ENCODE measurements around the gene POU3F1.
"Not testable (repeated sequence)": the region's sequence is repeated elsewhere in the genome, so short reads cannot be mapped to it uniquely, and the experiment has no call there.

The POU3F1 gene

DNA sequence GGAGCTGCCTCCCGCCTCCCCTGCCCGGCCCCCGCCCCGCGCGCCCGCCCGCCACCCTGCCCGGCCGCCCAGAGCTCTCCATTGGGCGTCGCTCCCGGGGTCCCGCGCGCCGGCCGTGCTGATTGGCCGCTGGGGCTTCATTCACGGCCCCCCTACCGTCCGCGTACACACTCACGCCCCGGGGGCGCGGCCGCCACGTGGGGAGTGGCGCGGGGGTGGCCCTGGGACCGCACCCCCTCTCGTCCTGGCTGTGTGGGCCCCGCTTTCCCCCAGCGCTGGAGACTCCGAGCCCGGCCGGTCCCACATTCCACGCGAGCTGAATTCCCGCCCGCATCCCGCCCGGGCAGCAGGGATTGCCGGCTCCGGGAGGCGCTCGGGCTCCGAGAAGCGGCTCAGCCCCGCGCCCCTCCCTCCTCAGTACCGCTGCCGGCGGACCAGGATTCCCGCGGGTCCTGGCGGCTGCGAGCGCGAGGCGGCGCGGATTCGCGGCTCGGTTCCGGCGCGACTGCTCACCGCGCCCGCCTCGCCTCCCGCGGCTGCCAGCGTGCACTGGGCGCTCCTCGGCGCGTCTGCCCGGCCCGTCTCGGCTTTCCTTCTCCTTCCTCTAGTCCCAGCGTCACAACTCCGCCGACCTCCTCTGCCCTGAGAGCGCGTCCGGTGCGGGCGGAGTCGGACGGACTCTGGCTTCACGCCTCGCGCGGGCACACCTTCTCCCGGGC, 450 bp upstream of the POU3F1 start:
- peak overlapping the region; percentile 78 to 85 for H3K4me3 Mint-ChIP-seq
- H3K4me1 Mint-ChIP-seq = peaks cover 17 to 22% of the 10 kb centered on the region in 2 donors
- H3K36me3 Mint-ChIP-seq = peaks cover 0 to 3% of the 10 kb centered on the region in 2 donors
- peak overlapping the region; percentile 65 for H3K27ac Mint-ChIP-seq
- no peaks in the 10 kb centered on the region for H3K9me3 Mint-ChIP-seq
- DNase-seq (peak; percentile 45), ATAC-seq (replicated peaks) (peak; percentile 77 to 80)
- peaks cover 29 to 43% of the 10 kb centered on the region in 2 donors for H3K27me3 Mint-ChIP-seq

DNA sequence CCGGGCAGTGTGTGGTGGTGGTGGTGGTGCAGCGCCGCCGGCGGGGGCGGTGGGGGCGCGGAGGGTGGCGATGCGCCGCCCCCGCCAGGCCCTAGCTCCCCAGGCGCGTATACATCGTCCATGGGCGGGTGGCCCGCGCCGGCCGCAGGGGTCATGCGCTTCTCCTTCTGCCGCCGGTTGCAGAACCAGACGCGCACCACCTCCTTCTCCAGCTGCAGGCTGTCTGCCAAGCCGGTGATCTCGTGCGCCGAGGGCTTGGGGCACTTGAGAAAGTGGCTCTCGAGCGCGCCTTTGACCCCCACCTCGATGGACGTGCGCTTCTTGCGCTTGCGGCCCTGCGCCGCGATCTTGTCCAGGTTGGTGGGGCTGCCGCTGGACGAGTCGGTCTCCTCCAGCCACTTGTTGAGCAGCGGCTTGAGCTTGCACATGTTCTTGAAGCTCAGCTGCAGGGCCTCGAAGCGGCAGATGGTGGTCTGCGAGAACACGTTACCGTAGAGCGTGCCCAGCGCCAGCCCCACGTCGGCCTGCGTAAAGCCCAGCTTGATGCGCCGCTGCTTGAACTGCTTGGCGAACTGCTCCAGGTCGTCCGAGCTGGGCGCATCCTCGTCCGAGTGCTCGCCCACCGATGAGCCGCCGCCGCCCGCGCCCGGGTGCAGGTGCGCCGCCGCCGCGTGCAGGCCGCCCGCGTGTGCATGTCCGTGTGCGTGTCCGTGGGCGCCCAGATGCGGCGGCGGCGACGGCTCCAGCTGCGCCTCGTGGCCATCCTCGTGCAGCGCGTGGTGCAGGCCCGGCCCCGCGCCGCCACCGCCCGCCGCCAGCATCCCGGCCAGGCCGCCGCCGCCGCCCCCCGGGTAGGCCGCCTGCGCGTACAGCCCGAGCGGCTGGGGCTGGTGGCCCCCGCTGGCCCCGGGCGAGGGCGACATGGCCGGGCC, 926 bp downstream of the POU3F1 start:
- peaks cover 0 to 3% of the 10 kb centered on the region in 2 donors for H3K36me3 Mint-ChIP-seq
- H3K4me3 Mint-ChIP-seq = no peak overlapping the region
- no peaks in the 10 kb centered on the region for H3K9me3 Mint-ChIP-seq
- no peak overlapping the region for H3K27ac Mint-ChIP-seq
- DNase-seq = no peak
- no peak for ATAC-seq (replicated peaks)
- H3K4me1 Mint-ChIP-seq = peaks cover 10 to 17% of the 10 kb centered on the region in 2 donors
- H3K27me3 Mint-ChIP-seq = peaks cover 39 to 57% of the 10 kb centered on the region in 2 donors

DNA sequence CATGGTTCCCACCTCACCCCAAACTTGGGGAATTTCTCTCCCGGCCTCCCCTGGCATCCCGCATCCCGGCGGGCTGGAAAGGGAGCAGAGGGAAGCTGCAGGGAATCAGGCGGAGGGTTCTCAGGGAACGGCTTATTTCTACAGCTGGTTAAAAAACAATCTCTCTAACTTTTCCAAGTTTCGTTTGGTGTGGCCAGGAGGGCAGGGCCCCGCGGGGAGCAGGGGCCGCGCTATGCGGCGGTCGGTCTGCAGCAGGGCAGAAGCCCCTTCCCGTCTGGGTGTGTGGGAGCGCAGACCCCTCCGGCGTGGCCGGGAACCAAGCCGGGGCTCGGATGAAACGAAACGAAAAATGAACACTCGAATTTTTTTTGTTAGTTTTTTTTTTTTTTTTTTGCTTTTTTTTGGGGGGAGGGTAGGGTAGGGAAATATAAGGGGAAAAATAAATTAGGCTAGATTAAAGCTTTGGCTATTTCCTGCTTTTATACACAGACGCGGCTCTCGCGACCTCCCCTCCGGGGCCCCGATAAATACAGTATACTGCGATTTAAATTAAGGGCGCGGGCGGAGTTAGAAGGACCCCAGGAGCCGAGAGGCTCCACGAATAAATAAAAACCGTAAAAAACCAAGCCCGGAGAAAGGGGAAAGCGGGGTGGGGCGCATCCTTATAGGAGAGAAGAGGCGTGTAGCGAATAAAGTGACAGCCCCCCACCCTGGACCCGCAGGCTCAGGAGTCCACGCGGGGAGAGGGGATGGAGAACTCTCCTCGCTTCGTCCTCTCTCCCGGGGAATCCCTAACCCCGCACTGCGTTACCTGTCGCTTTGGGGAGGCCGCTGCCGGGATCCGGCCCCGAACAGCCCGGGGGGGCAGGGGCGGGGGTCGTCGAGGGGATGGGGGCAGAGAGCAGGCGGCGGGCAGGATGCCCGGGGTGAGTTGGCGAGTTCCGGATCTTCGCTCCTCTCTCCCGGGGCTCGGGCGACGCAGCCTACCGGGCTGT, 2.1 kb downstream of the POU3F1 start:
- ATAC-seq (replicated peaks) = no peak
- Mint-ChIP-seq H3K27me3 (peaks cover 48 to 68% of the 10 kb centered on the region in 2 donors), H3K4me3 (peak overlapping the region; percentile 79), H3K36me3 (peaks cover 0 to 3% of the 10 kb centered on the region in 2 donors), H3K4me1 (peaks cover 3 to 17% of the 10 kb centered on the region in 2 donors), H3K27ac (peak overlapping the region; percentile 70), H3K9me3 (no peaks in the 10 kb centered on the region)
- no peak for DNase-seq

DNA sequence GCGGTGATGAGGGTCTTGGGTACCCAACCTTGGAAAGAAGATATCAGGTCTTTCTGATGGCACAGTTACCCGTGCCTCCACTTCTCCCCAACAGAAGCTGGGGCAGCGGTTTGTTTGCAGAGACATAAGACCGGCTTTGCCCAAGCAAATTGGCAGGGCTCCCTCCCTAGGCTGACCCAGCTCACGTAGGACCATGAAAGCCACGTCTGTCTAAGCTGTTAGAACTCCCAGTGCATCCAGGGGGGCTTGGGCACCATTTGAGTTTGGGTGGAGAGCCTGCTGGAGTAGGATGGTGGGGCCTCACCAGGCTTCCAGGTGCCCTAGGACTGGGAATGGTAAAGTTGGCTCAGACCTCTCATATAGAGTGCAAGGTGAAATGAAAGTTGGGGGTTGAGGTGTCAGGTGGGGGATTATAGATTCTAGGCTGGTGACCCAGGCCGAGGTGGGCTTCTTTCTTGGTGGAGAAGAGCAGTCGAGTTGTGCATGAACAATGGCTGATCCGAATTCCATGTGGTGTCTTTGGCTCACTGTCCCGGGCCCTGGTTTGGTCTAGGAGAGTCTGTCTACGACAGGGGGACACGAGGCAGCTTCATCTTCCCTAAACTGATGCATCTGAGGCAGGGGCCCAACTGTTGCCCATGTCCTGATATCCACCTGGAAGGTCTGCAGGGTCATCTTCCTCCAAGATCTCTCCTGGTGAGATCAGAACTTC, 3.4 kb downstream of the POU3F1 start:
- Mint-ChIP-seq H3K4me1 (peaks cover 3 to 17% of the 10 kb centered on the region in 2 donors), H3K27ac (no peak overlapping the region), H3K9me3 (no peaks in the 10 kb centered on the region), H3K36me3 (peaks cover 0 to 3% of the 10 kb centered on the region in 2 donors), H3K27me3 (peaks cover 60 to 79% of the 10 kb centered on the region in 2 donors), H3K4me3 (peak overlapping the region in 1 of 2 donors; percentile 5)
- ATAC-seq (replicated peaks) (no peak), DNase-seq (no peak)

DNA sequence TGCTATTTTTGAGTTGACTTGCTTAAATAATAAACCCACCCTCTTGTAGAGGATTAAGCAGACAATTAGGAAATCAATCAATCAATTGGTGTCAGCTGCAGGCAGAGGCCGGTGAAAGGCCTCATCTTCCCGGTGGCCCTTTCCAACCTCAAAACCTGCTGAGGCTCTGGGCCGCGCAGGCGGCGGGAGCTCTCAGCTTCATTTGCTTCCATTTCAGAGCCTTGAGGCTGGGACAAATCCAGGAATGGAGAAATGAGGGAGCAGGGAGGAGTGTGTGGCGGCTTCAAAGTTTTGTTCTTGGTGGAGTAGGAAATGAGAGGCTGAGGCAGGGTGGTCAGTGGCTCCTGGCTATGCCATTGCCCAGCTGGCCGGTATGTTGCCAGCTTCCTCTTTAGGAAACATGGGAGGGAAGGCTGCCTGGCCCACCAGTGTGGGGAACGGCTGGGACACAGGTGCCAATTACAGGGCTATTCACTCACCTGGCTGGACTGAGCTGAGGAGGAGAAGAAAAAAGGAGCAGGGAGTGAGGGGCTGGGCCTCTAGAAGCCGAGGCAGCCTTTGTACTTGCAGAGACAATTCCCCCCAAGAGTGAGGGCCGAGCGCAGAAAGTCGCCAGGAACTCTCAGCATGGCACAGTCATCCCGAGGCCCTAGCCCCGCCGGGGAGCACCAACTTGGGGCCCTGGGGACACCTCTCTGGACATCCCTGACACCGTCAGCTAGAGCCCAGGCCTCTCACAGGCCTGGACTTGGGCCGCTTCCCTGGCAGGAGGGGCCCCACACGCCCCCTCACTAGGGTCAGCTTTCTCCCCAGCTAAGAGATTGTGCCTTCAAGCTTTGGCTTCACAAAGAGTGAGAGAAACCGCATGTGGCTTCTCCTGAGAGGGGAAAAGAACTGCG, 4.4 kb downstream of the POU3F1 start:
- no peak for ATAC-seq (replicated peaks)
- Mint-ChIP-seq H3K27me3 (peaks cover 57 to 71% of the 10 kb centered on the region in 2 donors), H3K36me3 (peaks cover 0 to 3% of the 10 kb centered on the region in 2 donors)

DNA sequence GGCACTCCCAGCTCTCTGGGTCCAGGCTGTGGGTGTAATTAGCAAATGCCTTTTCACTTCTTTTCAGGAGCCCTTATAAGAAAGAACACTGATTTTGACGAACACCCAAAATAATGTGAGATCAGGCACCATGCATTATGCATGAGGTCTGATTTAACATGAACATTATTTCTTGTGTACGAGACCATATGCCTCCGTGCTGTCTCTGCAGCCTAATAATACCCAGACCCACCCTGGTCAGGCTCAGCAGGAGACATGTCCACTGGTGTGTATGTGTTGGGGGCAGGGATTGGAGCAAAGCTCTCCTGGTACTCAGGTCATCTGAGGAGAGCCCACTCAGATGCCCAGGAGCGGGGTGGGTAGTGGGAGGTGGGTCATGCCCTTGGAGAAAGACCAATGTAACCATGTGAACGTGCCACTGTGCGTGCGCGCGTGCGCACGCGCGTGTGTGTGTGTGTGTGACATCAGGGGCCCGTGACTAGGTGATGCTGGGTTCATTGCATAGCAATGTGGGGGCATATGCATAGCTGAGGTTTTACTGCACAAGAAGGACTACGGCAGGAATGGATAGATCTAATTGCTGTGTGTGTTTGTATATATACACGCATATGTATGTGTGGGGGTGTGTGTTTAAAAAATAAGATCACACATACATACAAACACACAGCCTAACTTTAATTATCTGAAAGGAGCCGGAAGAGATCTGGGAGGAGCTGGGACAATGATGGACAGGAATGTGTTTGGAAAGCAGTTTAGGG, 7.1 kb downstream of the POU3F1 start:
- no peak overlapping the region for H3K4me3 Mint-ChIP-seq
- H3K9me3 Mint-ChIP-seq = no peaks in the 10 kb centered on the region
- H3K4me1 Mint-ChIP-seq = peaks cover 0 to 7% of the 10 kb centered on the region in 2 donors
- peaks cover 65 to 78% of the 10 kb centered on the region in 2 donors for H3K27me3 Mint-ChIP-seq
- H3K36me3 Mint-ChIP-seq = peaks cover 0 to 3% of the 10 kb centered on the region in 2 donors
- H3K27ac Mint-ChIP-seq = no peak overlapping the region
- ATAC-seq (replicated peaks) (no peak), DNase-seq (no peak)

More for the DNA sequence above, 4.4 kb downstream of the POU3F1 start:
- no peak for DNase-seq
- no peak overlapping the region for H3K27ac Mint-ChIP-seq
- peaks cover 2 to 13% of the 10 kb centered on the region in 2 donors for H3K4me1 Mint-ChIP-seq
- H3K9me3 Mint-ChIP-seq = no peaks in the 10 kb centered on the region
- no peak overlapping the region for H3K4me3 Mint-ChIP-seq

DNA sequence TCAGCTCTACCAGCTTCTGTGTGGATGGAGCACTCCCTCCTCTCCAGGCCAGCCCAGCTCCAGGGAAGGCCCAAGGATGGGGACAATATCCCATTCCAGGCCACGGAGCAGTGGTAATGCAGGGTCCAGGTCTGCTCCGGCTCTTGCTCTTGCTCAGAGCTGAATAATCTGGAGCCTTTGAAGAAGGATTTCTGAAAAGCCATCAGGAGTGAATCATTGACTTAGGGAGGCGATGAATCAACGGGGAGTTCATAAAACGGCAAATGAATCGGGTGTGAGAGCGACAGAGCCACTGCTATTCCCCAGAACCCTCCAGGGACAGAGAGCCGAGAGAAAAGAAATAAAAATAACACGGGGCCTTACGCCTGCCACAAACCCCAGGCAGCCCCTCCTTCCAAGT, 7.7 kb downstream of the POU3F1 start:
- Mint-ChIP-seq H3K36me3 (peaks cover 2 to 3% of the 10 kb centered on the region in 2 donors), H3K4me3 (no peak overlapping the region), H3K9me3 (no peaks in the 10 kb centered on the region), H3K27me3 (peaks cover 64 to 78% of the 10 kb centered on the region in 2 donors), H3K4me1 (peaks cover 0 to under 1% of the 10 kb centered on the region in 2 donors), H3K27ac (no peak overlapping the region)
- ATAC-seq (replicated peaks) = no peak
- DNase-seq = no peak

DNA sequence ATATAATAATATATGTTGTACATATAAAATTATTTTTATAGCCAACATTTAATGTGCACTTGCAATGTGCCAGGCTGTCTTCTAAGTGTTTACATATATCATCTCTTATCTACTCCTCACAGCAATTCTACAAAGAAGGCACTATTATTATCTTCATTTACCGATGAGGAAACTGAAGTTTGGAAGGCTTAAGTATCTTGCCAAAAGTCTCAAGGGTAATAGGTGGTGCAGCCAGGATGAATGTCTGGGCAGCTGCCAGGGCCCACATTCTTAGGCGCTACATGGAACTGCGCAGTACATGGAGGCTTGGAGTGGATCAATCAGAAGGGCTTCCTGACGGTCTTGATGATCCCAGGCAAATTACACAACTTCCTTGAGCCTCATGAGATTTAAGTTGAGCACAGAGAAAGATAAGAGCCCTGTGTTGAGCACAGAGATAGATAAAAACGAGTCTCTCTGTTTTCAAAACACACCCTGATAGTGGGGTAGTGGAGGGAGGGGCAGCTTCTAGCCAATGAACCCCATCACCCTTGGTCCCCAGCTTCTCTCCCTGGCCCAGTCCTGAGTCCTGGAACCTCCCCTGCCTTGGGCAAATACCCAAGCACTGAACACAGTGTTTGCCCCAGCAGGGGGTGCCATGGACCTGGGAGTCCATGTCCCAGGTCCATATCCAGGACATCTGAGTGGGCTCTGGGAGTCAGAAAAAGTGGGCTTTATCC, 9.2 kb downstream of the POU3F1 start:
- Mint-ChIP-seq H3K27me3 (peaks cover 50 to 68% of the 10 kb centered on the region in 2 donors), H3K4me1 (no peaks in the 10 kb centered on the region), H3K9me3 (no peaks in the 10 kb centered on the region), H3K27ac (no peak overlapping the region), H3K36me3 (peaks cover 0 to 2% of the 10 kb centered on the region in 2 donors), H3K4me3 (no peak overlapping the region)
- no peak for DNase-seq
- peak in 1 of 2 donors; percentile 33 for ATAC-seq (replicated peaks)

DNA sequence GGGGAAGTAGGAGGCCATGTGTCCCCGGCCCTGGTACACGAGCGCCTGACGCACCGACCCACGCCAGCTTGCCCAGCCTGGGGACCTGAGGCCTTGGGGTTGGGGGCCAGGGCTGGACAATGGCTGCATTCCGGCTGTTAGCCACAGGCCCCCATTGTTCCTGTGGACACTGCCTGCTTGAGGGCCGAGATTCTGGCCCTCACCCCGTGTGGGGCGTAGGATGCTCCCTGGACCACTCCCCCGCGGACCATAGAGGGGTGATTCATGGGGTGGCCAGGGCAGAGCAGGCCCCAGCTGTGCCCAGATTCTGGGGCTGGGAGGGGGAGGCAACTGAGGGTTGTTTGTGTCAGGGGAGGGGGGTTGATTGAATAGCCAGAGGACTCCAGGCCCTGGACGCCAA, 11.7 kb downstream of the POU3F1 start:
- Mint-ChIP-seq H3K27ac (no peak overlapping the region), H3K4me1 (peaks cover 15 to 20% of the 10 kb centered on the region in 2 donors), H3K4me3 (no peak overlapping the region), H3K27me3 (peaks cover 37 to 56% of the 10 kb centered on the region in 2 donors), H3K9me3 (no peaks in the 10 kb centered on the region), H3K36me3 (peaks cover 0 to 2% of the 10 kb centered on the region in 2 donors)
- DNase-seq (no peak), ATAC-seq (replicated peaks) (no peak)

DNA sequence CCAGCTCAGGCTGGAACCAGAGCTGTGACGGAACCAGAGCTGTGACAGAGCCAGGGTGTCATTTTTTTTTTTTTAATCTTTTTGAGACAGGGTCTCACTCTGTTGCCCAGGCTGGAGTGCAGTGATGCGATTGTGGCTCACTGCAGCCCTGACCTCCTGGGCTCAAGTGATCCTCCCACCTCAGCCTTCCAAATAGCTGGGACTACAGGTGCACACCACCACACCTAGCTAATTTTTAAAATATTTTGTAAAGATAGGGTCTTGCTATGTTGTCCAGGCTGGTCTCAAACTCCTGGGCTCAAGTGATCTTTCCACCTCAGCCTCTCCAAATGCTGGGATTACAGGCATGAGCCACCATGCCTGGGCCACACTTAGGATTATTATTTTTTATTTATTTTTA, 13.6 kb downstream of the POU3F1 start:
- not testable (repeated sequence) for H3K27ac Mint-ChIP-seq; H3K4me3 Mint-ChIP-seq; ATAC-seq (replicated peaks); H3K9me3 Mint-ChIP-seq; H3K36me3 Mint-ChIP-seq; DNase-seq
- peaks cover 27 to 39% of the 10 kb centered on the region in 2 donors for H3K4me1 Mint-ChIP-seq
- H3K27me3 Mint-ChIP-seq = peaks cover 21 to 37% of the 10 kb centered on the region in 2 donors

DNA sequence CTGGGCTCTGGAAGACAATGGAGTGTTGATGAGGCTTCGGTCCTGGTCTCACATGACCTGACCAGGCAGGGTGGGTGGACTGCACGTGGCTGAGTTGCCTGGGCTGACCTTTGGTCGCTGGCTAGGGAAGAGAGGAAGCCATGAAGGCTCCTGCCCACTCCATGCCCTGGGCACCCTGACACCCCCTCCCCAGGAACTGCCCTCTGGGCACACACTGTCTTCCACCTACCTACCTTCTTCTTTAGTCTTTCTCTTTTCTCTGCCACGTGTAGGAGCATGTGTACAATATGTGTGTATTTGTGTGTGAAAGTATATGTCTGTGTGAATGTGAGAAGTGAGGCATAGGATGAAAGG, 15.1 kb downstream of the POU3F1 start:
- no peak for DNase-seq
- no peak overlapping the region for H3K4me3 Mint-ChIP-seq
- H3K9me3 Mint-ChIP-seq = no peaks in the 10 kb centered on the region
- H3K27me3 Mint-ChIP-seq = peaks cover 20 to 37% of the 10 kb centered on the region in 2 donors
- no peak overlapping the region for H3K27ac Mint-ChIP-seq
- ATAC-seq (replicated peaks) = no peak
- H3K36me3 Mint-ChIP-seq = peaks cover 3 to 6% of the 10 kb centered on the region in 2 donors
- peaks cover 40 to 54% of the 10 kb centered on the region in 2 donors for H3K4me1 Mint-ChIP-seq
